Sigmoid colon (tissue), 4 donors: ENCODE data around the gene KCNQ5.

Source experiments
- CTCF ChIP-seq, 4 experiments: fragments of 450-650 bp in 3 of 4; fragments of 200-600 bp in 1 of 4; IDR thresholded peaks; one replicate each; pipeline ENCODE4 v1.5.1; 2016 to 2019; ENCODE audit warnings: antibody characterized with exemption in 4 of 4, mild to moderate bottlenecking in 3 of 4, moderate library complexity in 2 of 4
- EP300 ChIP-seq, 4 donors: sonication (generic); formaldehyde crosslinking; IDR thresholded peaks; one replicate each; pipeline ENCODE4 v1.6.1; 2017; ENCODE audit warnings: antibody characterized with exemption in 4 of 4
- POLR2A ChIP-seq, 2 donors: fragments of 450-650 bp; IDR thresholded peaks; one replicate each; pipeline ENCODE4 v1.6.1; 2016; ENCODE audit warnings: antibody characterized with exemption in 2 of 2, mild to moderate bottlenecking in 2 of 2, moderate library complexity in 2 of 2

- TF ChIP-seq CTCF (IDR thresholded peaks at IDR 0.05): no peak
- no peak for TF ChIP-seq POLR2A (IDR thresholded peaks at IDR 0.05)
- no peak for TF ChIP-seq EP300 (IDR thresholded peaks at IDR 0.05)
Measured at GRCh38 chr6:72813807-72814596, 192.1 kb downstream of the KCNQ5 start.
